IPS-11a (cell line): Measurements from ENCODE around the gene HAVCR1.
"Not testable (repeated sequence)": the region's sequence is repeated elsewhere in the genome, so short reads cannot be mapped to it uniquely, and the experiment has no call there.

Source experiments
- H3K4me3 ChIP-seq: one replicate; pipeline ENCODE4 v1.5.1; 2013; ENCODE audit warnings: low read depth, low read length, control low read depth

Gene HAVCR1

GRCh38 chr5:157050050-157050449, 8.9 kb downstream of the HAVCR1 start:
- H3K4me3 ChIP-seq = no peak overlapping the region

GRCh38 chr5:157049605-157050004, 9.3 kb downstream of the HAVCR1 start:
- no peak overlapping the region for H3K4me3 ChIP-seq

- no peak overlapping the region for H3K4me3 ChIP-seq
These were observed 11.0 kb downstream of the HAVCR1 start for GRCh38 chr5:157047898-157048297.

- not testable (repeated sequence) for H3K4me3 ChIP-seq
These were observed 11.9 kb downstream of the HAVCR1 start for GRCh38 chr5:157047016-157047415.

- no peak overlapping the region for H3K4me3 ChIP-seq
These were observed 12.9 kb downstream of the HAVCR1 start for GRCh38 chr5:157046041-157046440.

- H3K4me3 ChIP-seq = no peak overlapping the region
These were observed 13.3 kb downstream of the HAVCR1 start for GRCh38 chr5:157045601-157046000.

GRCh38 chr5:157038568-157039187, 20.2 kb downstream of the HAVCR1 start:
- no peak overlapping the region for H3K4me3 ChIP-seq

- H3K4me3 ChIP-seq = not testable (repeated sequence)
These were observed 24.5 kb downstream of the HAVCR1 start for GRCh38 chr5:157034106-157035072.

- H3K4me3 ChIP-seq = no peak overlapping the region
These were observed 25.8 kb downstream of the HAVCR1 start for GRCh38 chr5:157033071-157033583.

GRCh38 chr5:157030692-157031091, 28.2 kb downstream of the HAVCR1 start:
- no peak overlapping the region for H3K4me3 ChIP-seq

GRCh38 chr5:157029457-157029856, 29.5 kb downstream of the HAVCR1 start:
- H3K4me3 ChIP-seq = no peak overlapping the region

- H3K4me3 ChIP-seq = not testable (repeated sequence)
These were observed 31.3 kb downstream of the HAVCR1 start for GRCh38 chr5:157027663-157028062.

GRCh38 chr5:157026789-157027424, 32.0 kb downstream of the HAVCR1 start:
- H3K4me3 ChIP-seq = no peak overlapping the region

GRCh38 chr5:157025093-157025698, 33.7 kb downstream of the HAVCR1 start:
- no peak overlapping the region for H3K4me3 ChIP-seq

- H3K4me3 ChIP-seq = no peak overlapping the region
These were observed 34.5 kb downstream of the HAVCR1 start for GRCh38 chr5:157024208-157024959.

- H3K4me3 ChIP-seq = no peak overlapping the region
These were observed 36.9 kb downstream of the HAVCR1 start for GRCh38 chr5:157022024-157022423.

GRCh38 chr5:157020511-157021222, 38.2 kb downstream of the HAVCR1 start:
- no peak overlapping the region for H3K4me3 ChIP-seq

- no peak overlapping the region for H3K4me3 ChIP-seq
These were observed 38.9 kb downstream of the HAVCR1 start for GRCh38 chr5:157020002-157020401.

- H3K4me3 ChIP-seq = not testable (repeated sequence)
These were observed 44.8 kb downstream of the HAVCR1 start for GRCh38 chr5:157014143-157014542.

GRCh38 chr5:157006262-157006661, 52.7 kb downstream of the HAVCR1 start:
- H3K4me3 ChIP-seq = no peak overlapping the region
